ENCODE data around the gene AOC3.
"Not testable (repeated sequence)": the region's sequence is repeated elsewhere in the genome, so short reads cannot be mapped to it uniquely, and the experiment has no call there.

The AOC3 gene

GRCh38 chr17:42844761-42845555, 6.0 kb upstream of the AOC3 start:
- DNase-seq: no peak

- no peak for DNase-seq
Measured at GRCh38 chr17:42845556-42845917, 5.5 kb upstream of the AOC3 start.

- no peak for DNase-seq
Measured at GRCh38 chr17:42845918-42846593, 4.9 kb upstream of the AOC3 start.

GRCh38 chr17:42846594-42847280, 4.3 kb upstream of the AOC3 start:
- no peak for DNase-seq

- no peak for DNase-seq
Measured at GRCh38 chr17:42848093-42848492, 2.9 kb upstream of the AOC3 start.

GRCh38 chr17:42849031-42849430, 2.0 kb upstream of the AOC3 start:
- DNase-seq: no peak

GRCh38 chr17:42849451-42850181, 1.4 kb upstream of the AOC3 start:
- DNase-seq: no peak

GRCh38 chr17:42851371-42852240, 607 bp downstream of the AOC3 start:
- DNase-seq: not testable (repeated sequence)

- no peak for DNase-seq
Measured at GRCh38 chr17:42852351-42852750, 1.4 kb downstream of the AOC3 start.

GRCh38 chr17:42853004-42853403, 2.0 kb downstream of the AOC3 start:
- DNase-seq: no peak

- DNase-seq: no peak
Measured at GRCh38 chr17:42853597-42853967, 2.6 kb downstream of the AOC3 start.

- DNase-seq: no peak
Measured at GRCh38 chr17:42853968-42854790, 3.2 kb downstream of the AOC3 start.

- DNase-seq: no peak
Measured at GRCh38 chr17:42855048-42855596, 4.1 kb downstream of the AOC3 start.

- not testable (repeated sequence) for DNase-seq
Measured at GRCh38 chr17:42856093-42856492, 5.1 kb downstream of the AOC3 start.

- not testable (repeated sequence) for DNase-seq
Measured at GRCh38 chr17:42856516-42856915, 5.5 kb downstream of the AOC3 start.

GRCh38 chr17:42857389-42857788, 6.4 kb downstream of the AOC3 start:
- no peak for DNase-seq

- DNase-seq: no peak
Measured at GRCh38 chr17:42865638-42866094, 14.7 kb downstream of the AOC3 start.

GRCh38 chr17:42866216-42866615, 15.2 kb downstream of the AOC3 start:
- no peak for DNase-seq

- DNase-seq: no peak
Measured at GRCh38 chr17:42866631-42867575, 15.9 kb downstream of the AOC3 start.
